ENCODE measurements around the gene CHI3L1.

Gene CHI3L1

GRCh38 chr1:203188686-203189232, 2.3 kb upstream of the CHI3L1 start:
- Histone ChIP-seq H3K4me3 (ENCODE audit: low read length) (no peak overlapping the region), H2AFZ (ENCODE audit: low read depth, low read length) (no peak overlapping the region), H3K27ac (ENCODE audit: low read length) (no peak overlapping the region), H3K36me3 (replicated peaks; ENCODE audit: low read depth, low read length) (no peaks in the 10 kb centered on the region), H3K27me3 (ENCODE audit: low read depth, low read length) (peaks cover 31% of the 10 kb centered on the region), H4K20me1 (ENCODE audit: insufficient read depth, low read length) (no peaks in the 10 kb centered on the region), H3K9me3 (ENCODE audit: insufficient read depth, low read length) (no peaks in the 10 kb centered on the region), H3K9ac (ENCODE audit: low read length) (no peak overlapping the region), H3K79me2 (ENCODE audit: low read length) (no peaks in the 10 kb centered on the region), H3K4me1 (ENCODE audit: low read length) (peaks cover 23% of the 10 kb centered on the region), H3K4me2 (ENCODE audit: low read length) (no peak overlapping the region)
- TF ChIP-seq CTCF (IDR thresholded peaks at IDR 0.05; ENCODE audit: low read depth, low read length) (no peak), EZH2phosphoT487 (IDR thresholded peaks at IDR 0.05; ENCODE audit: low read depth) (no peak)

GRCh38 chr1:203187689-203188264, 1.3 kb upstream of the CHI3L1 start:
- Histone ChIP-seq H3K9me3 (ENCODE audit: insufficient read depth, low read length) (no peaks in the 10 kb centered on the region), H3K79me2 (ENCODE audit: low read length) (no peaks in the 10 kb centered on the region), H3K36me3 (replicated peaks; ENCODE audit: low read depth, low read length) (no peaks in the 10 kb centered on the region), H2AFZ (ENCODE audit: low read depth, low read length) (no peak overlapping the region), H4K20me1 (ENCODE audit: insufficient read depth, low read length) (no peaks in the 10 kb centered on the region), H3K27ac (ENCODE audit: low read length) (no peak overlapping the region), H3K4me3 (ENCODE audit: low read length) (no peak overlapping the region), H3K4me1 (ENCODE audit: low read length) (peaks cover 23% of the 10 kb centered on the region), H3K9ac (ENCODE audit: low read length) (no peak overlapping the region), H3K27me3 (ENCODE audit: low read depth, low read length) (peaks cover 32% of the 10 kb centered on the region), H3K4me2 (ENCODE audit: low read length) (no peak overlapping the region)
- no peak for TF ChIP-seq EZH2phosphoT487 (IDR thresholded peaks at IDR 0.05; ENCODE audit: low read depth)
- no peak for TF ChIP-seq CTCF (IDR thresholded peaks at IDR 0.05; ENCODE audit: low read depth, low read length)

GRCh38 chr1:203187304-203187685, 791 bp upstream of the CHI3L1 start:
- Histone ChIP-seq H3K27ac (ENCODE audit: low read length) (no peak overlapping the region), H3K79me2 (ENCODE audit: low read length) (no peaks in the 10 kb centered on the region), H3K36me3 (replicated peaks; ENCODE audit: low read depth, low read length) (no peaks in the 10 kb centered on the region), H3K4me2 (ENCODE audit: low read length) (no peak overlapping the region), H3K4me1 (ENCODE audit: low read length) (peaks cover 23% of the 10 kb centered on the region), H3K9ac (ENCODE audit: low read length) (no peak overlapping the region), H3K9me3 (ENCODE audit: insufficient read depth, low read length) (no peaks in the 10 kb centered on the region), H3K27me3 (ENCODE audit: low read depth, low read length) (peaks cover 34% of the 10 kb centered on the region), H4K20me1 (ENCODE audit: insufficient read depth, low read length) (no peaks in the 10 kb centered on the region), H2AFZ (ENCODE audit: low read depth, low read length) (no peak overlapping the region), H3K4me3 (ENCODE audit: low read length) (no peak overlapping the region)
- TF ChIP-seq EZH2phosphoT487 (IDR thresholded peaks at IDR 0.05; ENCODE audit: low read depth) (no peak), CTCF (IDR thresholded peaks at IDR 0.05; ENCODE audit: low read depth, low read length) (no peak)

GRCh38 chr1:203186091-203186445, 436 bp downstream of the CHI3L1 start:
- Histone ChIP-seq H3K27me3 (ENCODE audit: low read depth, low read length) (peaks cover 39% of the 10 kb centered on the region), H3K4me2 (ENCODE audit: low read length) (no peak overlapping the region), H4K20me1 (ENCODE audit: insufficient read depth, low read length) (no peaks in the 10 kb centered on the region), H3K9me3 (ENCODE audit: insufficient read depth, low read length) (no peaks in the 10 kb centered on the region), H3K27ac (ENCODE audit: low read length) (no peak overlapping the region), H3K4me1 (ENCODE audit: low read length) (peaks cover 23% of the 10 kb centered on the region), H3K79me2 (ENCODE audit: low read length) (no peaks in the 10 kb centered on the region), H3K4me3 (ENCODE audit: low read length) (no peak overlapping the region), H3K9ac (ENCODE audit: low read length) (no peak overlapping the region), H2AFZ (ENCODE audit: low read depth, low read length) (no peak overlapping the region), H3K36me3 (replicated peaks; ENCODE audit: low read depth, low read length) (no peaks in the 10 kb centered on the region)
- no peak for TF ChIP-seq EZH2phosphoT487 (IDR thresholded peaks at IDR 0.05; ENCODE audit: low read depth)
- no peak for TF ChIP-seq CTCF (IDR thresholded peaks at IDR 0.05; ENCODE audit: low read depth, low read length)

Measured in OCI-LY3 (cell line).